ENCODE results near the gene ADGRG1. TPM values are rescaled to one million over a fixed set of nuclear protein-coding genes. Genes with fewer than 3 reads are reported as not detected.

ADGRG1 gene
- total and polyA plus RNA-seq, 12 donors, result 1.8 to 69.9 (median 41.4) TPM

GRCh38 chr16:57701759-57702371 lies 73.4 kb downstream of the ADGRG1 start:
- Histone ChIP-seq H3K9me3 (replicated peaks in 1 of 3) (no peaks in the 10 kb centered on the region), H3K27ac (peak overlapping the region in 2 of 5 donors; percentile 55 to 58)
- WGBS, 4 donors, result 38 to 71% (median 55%) methylated on average over 8 to 23 of the region's 23 CpGs

GRCh38 chr16:57703416-57704010 lies 75.1 kb downstream of the ADGRG1 start:
- no peak overlapping the region for H3K27ac ChIP-seq
- H3K4me1 ChIP-seq (replicated peaks in 1 of 2), result peaks cover 13% of the 10 kb centered on the region in 2 donors
- TF ChIP-seq POLR2A (IDR thresholded peaks at IDR 0.05), result no peak
- TF ChIP-seq, protein P1, sequence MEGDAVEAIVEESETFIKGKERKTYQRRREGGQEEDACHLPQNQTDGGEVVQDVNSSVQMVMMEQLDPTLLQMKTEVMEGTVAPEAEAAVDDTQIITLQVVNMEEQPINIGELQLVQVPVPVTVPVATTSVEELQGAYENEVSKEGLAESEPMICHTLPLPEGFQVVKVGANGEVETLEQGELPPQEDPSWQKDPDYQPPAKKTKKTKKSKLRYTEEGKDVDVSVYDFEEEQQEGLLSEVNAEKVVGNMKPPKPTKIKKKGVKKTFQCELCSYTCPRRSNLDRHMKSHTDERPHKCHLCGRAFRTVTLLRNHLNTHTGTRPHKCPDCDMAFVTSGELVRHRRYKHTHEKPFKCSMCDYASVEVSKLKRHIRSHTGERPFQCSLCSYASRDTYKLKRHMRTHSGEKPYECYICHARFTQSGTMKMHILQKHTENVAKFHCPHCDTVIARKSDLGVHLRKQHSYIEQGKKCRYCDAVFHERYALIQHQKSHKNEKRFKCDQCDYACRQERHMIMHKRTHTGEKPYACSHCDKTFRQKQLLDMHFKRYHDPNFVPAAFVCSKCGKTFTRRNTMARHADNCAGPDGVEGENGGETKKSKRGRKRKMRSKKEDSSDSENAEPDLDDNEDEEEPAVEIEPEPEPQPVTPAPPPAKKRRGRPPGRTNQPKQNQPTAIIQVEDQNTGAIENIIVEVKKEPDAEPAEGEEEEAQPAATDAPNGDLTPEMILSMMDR (IDR thresholded peaks at IDR 0.05), result no peak
- H3K4me3 ChIP-seq, result no peak overlapping the region
- WGBS, 4 donors, result 92 to 97% (median 95%) methylated on average over 8 to 11 of the region's 11 CpGs
- intact Hi-C loops (cut with DNase I), result no loop called here
- H3K27me3 ChIP-seq, result no peaks in the 10 kb centered on the region
- DNase-seq, result no peak
- no peaks in the 10 kb centered on the region for H3K36me3 ChIP-seq (replicated peaks in 1 of 2)
- H3K9me3 ChIP-seq (replicated peaks in 1 of 3), result no peaks in the 10 kb centered on the region

More at GRCh38 chr16:57701759-57702371, 73.4 kb downstream of the ADGRG1 start:
- intact Hi-C loops (cut with DNase I), result no loop called here
- Histone ChIP-seq H3K27me3 (no peaks in the 10 kb centered on the region), H3K4me1 (replicated peaks in 1 of 2) (peaks cover 13% of the 10 kb centered on the region in 2 donors), H3K36me3 (replicated peaks in 1 of 2) (no peaks in the 10 kb centered on the region), H3K4me3 (no peak overlapping the region)
- TF ChIP-seq POLR2A (IDR thresholded peaks at IDR 0.05), result no peak
- peak in 6 of 7 donors; percentile 44 to 66 (median 61) for DNase-seq

GRCh38 chr16:57704011-57704904 lies 75.8 kb downstream of the ADGRG1 start:
- peaks cover 13% of the 10 kb centered on the region in 2 donors for H3K4me1 ChIP-seq (replicated peaks in 1 of 2)
- intact Hi-C loops (cut with DNase I), result no loop called here
- no peak for TF ChIP-seq POLR2A (IDR thresholded peaks at IDR 0.05)
- TF ChIP-seq, protein P1 (IDR thresholded peaks at IDR 0.05), result no peak
- no peaks in the 10 kb centered on the region for H3K36me3 ChIP-seq (replicated peaks in 1 of 2)
- no peak overlapping the region for H3K27ac ChIP-seq
- H3K27me3 ChIP-seq, result no peaks in the 10 kb centered on the region
- WGBS, 4 donors, result 78 to 86% (median 85%) methylated on average over 11 of the region's 11 CpGs
- no peak overlapping the region for H3K4me3 ChIP-seq
- no peaks in the 10 kb centered on the region for H3K9me3 ChIP-seq (replicated peaks in 1 of 3)
- DNase-seq, result no peak

- no peaks in the 10 kb centered on the region for H3K36me3 ChIP-seq (replicated peaks in 1 of 2)
- no peak overlapping the region for H3K27ac ChIP-seq
- H3K9me3 ChIP-seq (replicated peaks in 1 of 3), result no peaks in the 10 kb centered on the region
- no peak overlapping the region for H3K4me3 ChIP-seq
- TF ChIP-seq, protein P1 (IDR thresholded peaks at IDR 0.05), result no peak
- TF ChIP-seq POLR2A (IDR thresholded peaks at IDR 0.05), result no peak
- 90 to 97% (median 93%) methylated on average over 4 of the region's 4 CpGs for WGBS, 4 donors
- no peak for DNase-seq
- peaks cover 13% of the 10 kb centered on the region in 2 donors for H3K4me1 ChIP-seq (replicated peaks in 1 of 2)
- intact Hi-C loops (cut with DNase I), result no loop called here
- H3K27me3 ChIP-seq, result no peaks in the 10 kb centered on the region
Observed at GRCh38 chr16:57704905-57705852, 76.7 kb downstream of the ADGRG1 start.
